Uterus (tissue), 4 donors: ENCODE data around the gene MILR1. TPM values are rescaled to one million over a fixed set of nuclear protein-coding genes. Genes with fewer than 3 reads are reported as not detected.
"Not testable (repeated sequence)": the region's sequence is repeated elsewhere in the genome, so short reads cannot be mapped to it uniquely, and the experiment has no call there.

Experiments
- DNase-seq, 2 donors: peaks; one replicate each; pipeline ENCODE4 v3.0.0-alpha.2; 2019 to 2020
- H3K27ac ChIP-seq, 2 donors: fragments of 200-600 bp; sonication (generic); 1 replicate in 1 of 2; 2 replicates in 1 of 2; pipeline ENCODE4 v1.5.1; 2016 to 2018
- H3K27me3 ChIP-seq, 2 donors: fragments of 200-600 bp; sonication (generic); one replicate each; pipeline ENCODE4 v1.5.1; 2018 to 2019; ENCODE audit warnings: control low read depth in 1 of 2
- H3K36me3 ChIP-seq, 2 donors: fragments of 200-600 bp; sonication (generic); one replicate each; pipeline ENCODE4 v1.5.1; 2019; ENCODE audit warnings: control low read depth in 1 of 2
- H3K4me1 ChIP-seq, 2 donors: fragments of 200-600 bp; sonication (generic); one replicate each; pipeline ENCODE4 v1.5.1; 2018 to 2019; ENCODE audit warnings: control low read depth in 1 of 2
- H3K4me3 ChIP-seq, 2 donors: fragments of 200-600 bp; sonication (generic); 1 replicate in 1 of 2; 2 replicates in 1 of 2; pipeline ENCODE4 v1.5.1; 2018 to 2019; ENCODE audit warnings: mild to moderate bottlenecking in 1 of 2
- H3K9me3 ChIP-seq, 2 donors: fragments of 200-600 bp; sonication (generic); one replicate each; pipeline ENCODE4 v1.5.1; 2019; ENCODE audit warnings: control low read depth in 1 of 2
- POLR2A ChIP-seq, 2 donors: fragments of 450-650 bp; IDR thresholded peaks; one replicate each; pipeline ENCODE4 v1.6.1; 2016; ENCODE audit warnings: antibody characterized with exemption in 2 of 2, mild to moderate bottlenecking in 1 of 2, moderate library complexity in 1 of 2
- intact Hi-C: fragments of 100-400 bp; cut with DNase I; formaldehyde crosslinking; loops from one replicate; pipeline ENCODE4 v1.15.1; 2023; ENCODE audit warnings: low total_unique reads
- total RNA-seq, 4 donors: library from RNA; depleted of rRNA in 3 of 4; stranded (reverse); fragments of >200 nt in 3 of 4; gene quantifications; one replicate each; pipeline versions ENCODE4 v1.1.0 to v1.2.4, GENCODE V29; 2014 to 2023
- TF ChIP-seq, protein P1 (sequence below), 4 experiments: fragments of 200-600 bp in 2 of 4; fragments of 450-650 bp in 2 of 4; sonication (generic) in 2 of 4; IDR thresholded peaks; one replicate each; pipeline ENCODE4 v1.5.1; 2016 to 2019; ENCODE audit warnings: antibody characterized with exemption in 4 of 4, mild to moderate bottlenecking in 2 of 4, moderate library complexity in 1 of 4
- donor health status: DM: yes; HTN: yes; CAD: no.

MILR1 gene
- total RNA-seq, 4 donors from 2014 or later, result 0.59 to 9.5 (median 3.8) TPM

DNA sequence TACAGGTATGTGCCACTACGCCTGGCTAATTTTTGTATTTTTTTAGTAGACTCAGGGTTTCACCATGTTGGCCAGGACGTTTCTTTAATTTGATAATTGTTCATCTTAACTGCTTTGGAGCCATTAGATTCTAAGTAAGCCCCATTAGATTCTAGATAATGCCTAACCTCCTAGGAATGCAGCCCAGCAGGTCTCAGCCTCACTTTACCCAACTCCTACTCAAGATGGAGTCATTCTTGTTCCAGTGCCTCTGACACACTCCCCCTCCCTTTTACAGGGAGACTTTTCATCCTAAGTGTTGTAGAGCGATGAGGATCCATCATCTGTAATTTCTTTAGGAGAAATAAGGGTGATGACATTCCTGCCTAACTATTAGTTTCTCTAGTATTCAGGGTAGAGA, 23.7 kb upstream of the MILR1 start:
- H3K4me1 ChIP-seq, result no peaks in the 10 kb centered on the region
- no peaks in the 10 kb centered on the region for H3K9me3 ChIP-seq
- H3K36me3 ChIP-seq, result no peaks in the 10 kb centered on the region
- TF ChIP-seq POLR2A (IDR thresholded peaks at IDR 0.05), result no peak
- TF ChIP-seq, protein P1, sequence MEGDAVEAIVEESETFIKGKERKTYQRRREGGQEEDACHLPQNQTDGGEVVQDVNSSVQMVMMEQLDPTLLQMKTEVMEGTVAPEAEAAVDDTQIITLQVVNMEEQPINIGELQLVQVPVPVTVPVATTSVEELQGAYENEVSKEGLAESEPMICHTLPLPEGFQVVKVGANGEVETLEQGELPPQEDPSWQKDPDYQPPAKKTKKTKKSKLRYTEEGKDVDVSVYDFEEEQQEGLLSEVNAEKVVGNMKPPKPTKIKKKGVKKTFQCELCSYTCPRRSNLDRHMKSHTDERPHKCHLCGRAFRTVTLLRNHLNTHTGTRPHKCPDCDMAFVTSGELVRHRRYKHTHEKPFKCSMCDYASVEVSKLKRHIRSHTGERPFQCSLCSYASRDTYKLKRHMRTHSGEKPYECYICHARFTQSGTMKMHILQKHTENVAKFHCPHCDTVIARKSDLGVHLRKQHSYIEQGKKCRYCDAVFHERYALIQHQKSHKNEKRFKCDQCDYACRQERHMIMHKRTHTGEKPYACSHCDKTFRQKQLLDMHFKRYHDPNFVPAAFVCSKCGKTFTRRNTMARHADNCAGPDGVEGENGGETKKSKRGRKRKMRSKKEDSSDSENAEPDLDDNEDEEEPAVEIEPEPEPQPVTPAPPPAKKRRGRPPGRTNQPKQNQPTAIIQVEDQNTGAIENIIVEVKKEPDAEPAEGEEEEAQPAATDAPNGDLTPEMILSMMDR (IDR thresholded peaks at IDR 0.05), result no peak
- no peak overlapping the region for H3K27ac ChIP-seq
- H3K27me3 ChIP-seq, result no peaks in the 10 kb centered on the region
- no peak for DNase-seq
- intact Hi-C loops, result no loop called here
- no peak overlapping the region for H3K4me3 ChIP-seq

GRCh38 chr17:64426596-64426995, 22.3 kb upstream of the MILR1 start:
- Histone ChIP-seq H3K4me3 (no peak overlapping the region), H3K36me3 (no peaks in the 10 kb centered on the region), H3K27ac (no peak overlapping the region), H3K27me3 (no peaks in the 10 kb centered on the region), H3K9me3 (no peaks in the 10 kb centered on the region), H3K4me1 (no peaks in the 10 kb centered on the region)
- no peak for DNase-seq
- intact Hi-C loops, result no loop called here
- no peak for TF ChIP-seq POLR2A (IDR thresholded peaks at IDR 0.05)
- TF ChIP-seq, protein P1 (IDR thresholded peaks at IDR 0.05), result no peak

GRCh38 chr17:64428406-64428805, 20.5 kb upstream of the MILR1 start:
- intact Hi-C loops, result no loop called here
- H3K36me3 ChIP-seq, result no peaks in the 10 kb centered on the region
- H3K4me3 ChIP-seq, result no peak overlapping the region
- TF ChIP-seq, protein P1 (IDR thresholded peaks at IDR 0.05), result no peak
- TF ChIP-seq POLR2A (IDR thresholded peaks at IDR 0.05), result no peak
- no peaks in the 10 kb centered on the region for H3K9me3 ChIP-seq
- H3K27ac ChIP-seq, result no peak overlapping the region
- no peak for DNase-seq
- no peaks in the 10 kb centered on the region for H3K4me1 ChIP-seq
- H3K27me3 ChIP-seq, result no peaks in the 10 kb centered on the region

DNA sequence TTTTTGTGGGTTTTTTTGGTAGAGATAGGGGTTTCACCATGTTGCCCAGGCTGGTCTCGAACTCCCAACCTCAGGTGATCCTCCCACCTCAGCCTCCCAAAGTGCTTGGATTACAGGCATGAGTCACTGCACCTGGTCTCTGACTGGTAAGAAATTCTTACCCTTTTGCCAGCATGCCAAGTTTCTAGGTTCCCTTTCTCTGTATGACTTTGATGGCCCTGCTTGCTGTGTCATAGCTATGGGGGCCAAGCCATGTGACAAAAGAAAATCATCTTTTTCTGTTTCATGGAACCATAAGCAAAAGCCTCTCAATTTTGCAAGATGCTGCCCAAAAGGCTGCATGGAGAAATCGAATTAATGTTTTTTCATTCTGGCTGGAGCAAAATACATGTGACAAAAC, 18.9 kb upstream of the MILR1 start:
- intact Hi-C loops, DNase-seq, H3K36me3 ChIP-seq, H3K9me3 ChIP-seq, H3K27me3 ChIP-seq, H3K4me1 ChIP-seq, H3K4me3 ChIP-seq, H3K27ac ChIP-seq: not testable (repeated sequence)

GRCh38 chr17:64431534-64431933, 17.4 kb upstream of the MILR1 start:
- Histone ChIP-seq H3K4me3 (no peak overlapping the region), H3K9me3 (no peaks in the 10 kb centered on the region), H3K27me3 (no peaks in the 10 kb centered on the region), H3K27ac (no peak overlapping the region), H3K36me3 (no peaks in the 10 kb centered on the region), H3K4me1 (no peaks in the 10 kb centered on the region)
- intact Hi-C loops, result no loop called here
- TF ChIP-seq, protein P1 (IDR thresholded peaks at IDR 0.05), result no peak
- no peak for TF ChIP-seq POLR2A (IDR thresholded peaks at IDR 0.05)
- no peak for DNase-seq

DNA sequence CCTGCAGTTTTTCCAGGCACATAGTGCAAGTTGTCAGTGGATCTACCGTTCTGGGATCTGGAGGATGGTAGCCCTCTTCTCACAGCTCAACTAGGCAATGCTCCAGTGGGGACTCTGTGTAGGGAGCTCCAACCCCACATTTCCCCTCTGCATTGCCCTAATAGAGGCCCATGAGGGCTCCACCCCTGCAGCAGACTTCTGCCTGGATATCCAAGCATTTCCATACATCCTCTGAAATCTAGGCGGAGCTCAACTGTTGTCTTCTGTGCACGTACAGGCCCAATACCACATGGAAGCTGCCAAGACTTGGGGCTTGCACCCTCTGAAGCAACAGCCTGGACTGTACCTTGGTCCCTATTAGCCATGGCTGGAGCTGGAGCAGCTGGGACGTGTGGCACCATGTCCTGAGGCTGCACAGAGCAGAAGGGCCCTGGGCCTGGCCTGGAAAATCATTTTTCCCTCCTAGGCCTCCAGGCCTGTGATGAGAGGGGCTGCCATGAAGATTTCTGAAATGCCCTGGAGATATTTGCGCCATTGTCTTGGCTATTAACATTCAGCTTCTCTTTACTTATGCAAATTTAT, 10.9 kb upstream of the MILR1 start:
- TF ChIP-seq, protein P1 (IDR thresholded peaks at IDR 0.05), result no peak
- TF ChIP-seq POLR2A (IDR thresholded peaks at IDR 0.05), result no peak
- Histone ChIP-seq H3K9me3 (peaks cover 0 to 10% of the 10 kb centered on the region in 2 donors), H3K27me3 (no peaks in the 10 kb centered on the region), H3K36me3 (no peaks in the 10 kb centered on the region), H3K4me1 (no peaks in the 10 kb centered on the region), H3K27ac (no peak overlapping the region), H3K4me3 (no peak overlapping the region)
- intact Hi-C loops, result no loop called here
- DNase-seq, result no peak

DNA sequence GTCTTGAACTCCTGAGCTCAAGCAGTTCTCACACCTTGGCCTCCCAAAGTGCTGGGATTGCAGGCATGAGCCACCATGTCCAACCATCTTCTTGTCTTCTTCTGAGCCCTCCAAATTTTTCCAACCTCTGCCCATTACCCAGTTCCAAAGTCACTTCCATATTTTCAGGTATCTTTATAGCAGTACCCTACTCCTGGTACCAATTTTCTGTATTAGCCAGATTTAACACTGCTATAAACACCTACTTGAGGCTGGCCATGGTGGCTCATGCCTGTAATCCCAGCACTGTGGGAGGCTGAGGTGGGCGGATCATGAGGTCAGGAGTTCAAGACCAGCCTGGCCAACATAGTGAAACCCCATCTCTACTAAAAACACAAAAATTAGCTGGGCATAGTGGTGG, 9.4 kb upstream of the MILR1 start:
- DNase-seq, H3K27me3 ChIP-seq, H3K36me3 ChIP-seq, H3K4me1 ChIP-seq, intact Hi-C loops, H3K4me3 ChIP-seq, H3K27ac ChIP-seq: not testable (repeated sequence)
- peaks cover 0 to 10% of the 10 kb centered on the region in 2 donors for H3K9me3 ChIP-seq
